ENCODE data around the gene SPRED3. TPM values are rescaled to one million over a fixed set of nuclear protein-coding genes. Genes with fewer than 3 reads are reported as not detected.

The SPRED3 gene
- total and polyA plus RNA-seq, 2 of the 8 experiments (the other 6 are each of a cell fraction or from before 2014, with no cell fraction given): 8.1 to 10.3 TPM

- Histone ChIP-seq H3K79me1 (ENCODE audit: low read depth, low read length) (peaks cover 4% of the 10 kb centered on the region; the same call in 1 of the 2 replicates), H4K8ac (ENCODE audit: extremely low read depth, insufficient read depth, low read length) (peak overlapping the region; percentile 62; the same call in 1 of the 2 replicates), H2BK20ac (ENCODE audit: low read length) (no peak overlapping the region), H3K36me3 (ENCODE audit: control insufficient read depth in 2 of 4, insufficient read depth in 4 of 4, low read length in 3 of 4) (peaks cover 4 to 17% (median 12%) of the 10 kb centered on the region in 4 experiments; a peak in 7 of 8 replicates), H3K79me2 (ENCODE audit: control insufficient read depth in 1 of 2, insufficient read depth in 2 of 2, low read length in 2 of 2) (peaks cover 0 to 7% of the 10 kb centered on the region in 2 experiments; a peak in 2 of 4 replicates), H3K9ac (replicated peaks in 1 of 4; ENCODE audit: extremely low read depth in 1 of 4, low read depth in 3 of 4, low read length in 3 of 4) (no peak overlapping the region; a peak in 1 of 7 replicates), H2AFZ (ENCODE audit: low read length) (no peak overlapping the region), H3K27me3 (replicated peaks in 1 of 4; ENCODE audit: control insufficient read depth in 3 of 4, extremely low read depth in 1 of 4, insufficient read depth in 3 of 4, low read length in 3 of 4) (no peaks in the 10 kb centered on the region), H3K14ac (ENCODE audit: insufficient read length) (no peak overlapping the region), H3K4me1 (replicated peaks in 1 of 4; ENCODE audit: control insufficient read depth in 3 of 4, insufficient read depth in 4 of 4, low read length in 3 of 4) (peaks cover 3 to 21% (median 11%) of the 10 kb centered on the region in 4 experiments), H4K5ac (ENCODE audit: insufficient read length, low read depth, low read length) (no peak overlapping the region), H3K56ac (replicated peaks; ENCODE audit: insufficient read length, low read depth, low read length) (no peak overlapping the region), H3K4me3 (ENCODE audit: extremely low read depth in 1 of 4, insufficient read depth in 2 of 4, low read depth in 3 of 4, low read length in 4 of 4) (peak overlapping the region in 2 of 4 experiments; percentile 7 to 95; a peak in 5 of 8 replicates), H2BK120ac (replicated peaks; ENCODE audit: low read depth, low read length) (no peak overlapping the region), H3K18ac (ENCODE audit: extremely low read depth, low read length) (no peak overlapping the region; the same call in 1 of the 2 replicates), H2BK12ac (ENCODE audit: low read depth, low read length) (no peak overlapping the region), H2AK5ac (ENCODE audit: low read depth, low read length) (no peak overlapping the region), H3K23me2 (ENCODE audit: low read depth, low read length) (peaks cover 12% of the 10 kb centered on the region), H2BK15ac (ENCODE audit: low read length) (no peak overlapping the region), H3K4me2 (ENCODE audit: insufficient read depth in 1 of 2, low read depth in 2 of 2, low read length in 2 of 2) (peak overlapping the region; percentile 82 to 92), H3K4ac (replicated peaks; ENCODE audit: insufficient read length, low read depth, low read length) (no peak overlapping the region), H3K9me3 (ENCODE audit: insufficient read depth in 2 of 2, low read depth in 1 of 2, low read length in 1 of 2) (no peaks in the 10 kb centered on the region), H3K27ac (ENCODE audit: low read depth, low read length) (no peak overlapping the region), H3K23ac (ENCODE audit: insufficient read length) (no peak overlapping the region), H4K91ac (replicated peaks; ENCODE audit: insufficient read length, low read length) (no peak overlapping the region), H4K20me1 (replicated peaks in 1 of 2; ENCODE audit: control insufficient read depth in 1 of 2, insufficient read depth in 2 of 2, low read length in 2 of 2) (peaks cover 0 to 14% of the 10 kb centered on the region in 2 experiments), H2BK5ac (ENCODE audit: low read depth, low read length) (no peak overlapping the region)
- FAIRE-seq: no peak
- DNase-seq (ENCODE audit: low read depth in 1 of 2, low spot score in 2 of 2): no peak
- CTCF ChIA-PET (ENCODE audit: partially characterized antibody): interaction anchor here (0.6 to 3.2 kb wide), 8 partner anchors 11 to 485 kb away, joined by 3 to 37 read pairs (median 4); partner anchors contain the start of genes FAM98C and PSMD8
- whole genome bisulfite sequencing, 2 experiments (ENCODE audit: extremely low coverage in 1 of 2, insufficient coverage in 1 of 2, insufficient read length in 1 of 2, insufficient replicate concordance in 2 of 2, low coverage in 1 of 2, low lambda C conversion rate in 2 of 2, missing lambda C conversion rate in 1 of 2): 81% methylated on average over 26 of the region's 61 CpGs; no CpG with 5 or more reads in 1 of the 2 experiments
- POLR2A ChIA-PET (ENCODE audit: partially characterized antibody): interaction anchor here (0.6 to 3.0 kb wide), 5 partner anchors 8 to 115 kb away, joined by 3 to 12 read pairs (median 3); no protein-coding TSS in a partner anchor
- TF ChIP-seq BACH1 (IDR thresholded peaks at IDR 0.05; ENCODE audit: low read length) (no peak), KDM4A (IDR thresholded peaks at IDR 0.05; ENCODE audit: low read depth, low read length, severe bottlenecking) (no peak), POLR2AphosphoS5 (IDR thresholded peaks at IDR 0.05; ENCODE audit: low read depth, low read length) (no peak), GTF2F1 (IDR thresholded peaks at IDR 0.05; ENCODE audit: borderline replicate concordance, low read depth, low read length) (no peak)
Observed at GRCh38 chr19:38386300-38386970, 2.1 kb upstream of the SPRED3 start.
